Stimulated activated naive CD8-positive, alpha-beta T cell treated with anti-CD3 and anti-CD28 coated beads, Interleukin-15, amount 100 ng/mL, for 72 hours (primary cell): ENCODE measurements around the gene RPL7L1.

Experiments used
- ATAC-seq: fragments of 150-1000 bp; cut with Tn5 transposase; 2 replicates; pipeline ENCODE4 v1.10.0; 2021; ENCODE audit warnings: mild to moderate bottlenecking, moderate library complexity
- DNase-seq, 2 donors: peaks; one replicate each; pipeline ENCODE4 v3.0.0; 2021 to 2022
- H3K27ac Mint-ChIP-seq, 2 donors: one replicate each; pipeline ENCODE4 v1.8.0; 2022; ENCODE audit warnings: mild to moderate bottlenecking in 2 of 2, mixed read lengths in 2 of 2, moderate library complexity in 2 of 2
- H3K27me3 Mint-ChIP-seq: one replicate; pipeline ENCODE4 v1.8.0; 2022; ENCODE audit warnings: mixed read lengths
- H3K4me1 Mint-ChIP-seq: one replicate; pipeline ENCODE4 v1.8.0; 2022; ENCODE audit warnings: mild to moderate bottlenecking, mixed read lengths
- H3K4me3 Mint-ChIP-seq, 2 donors: one replicate each; pipeline ENCODE4 v1.8.0; 2022; ENCODE audit warnings: mild to moderate bottlenecking in 2 of 2, mixed read lengths in 2 of 2, moderate library complexity in 1 of 2
- H3K9me3 Mint-ChIP-seq, 2 donors: one replicate each; pipeline ENCODE4 v1.8.0; 2022; ENCODE audit warnings: mixed read lengths in 2 of 2

The RPL7L1 gene

GRCh38 chr6:42879372-42880239 is at the start of gene RPL7L1:
Gene RPL7L1 (plus strand): TSS chr6:42879616. CDS start chr6:42879911, 295 bp downstream.
- H3K4me3 Mint-ChIP-seq, result peak within 1 kb of the TSS; percentile 92 to 100
- H3K9me3 Mint-ChIP-seq, result no peaks in the 10 kb centered on the region
- DNase-seq, result peak; percentile 82 to 88
- H3K27me3 Mint-ChIP-seq, result no peaks in the 10 kb centered on the region
- H3K4me1 Mint-ChIP-seq, result peaks cover 36% of the 10 kb centered on the region
- peak; percentile 98 for ATAC-seq
- peak within 1 kb of the TSS; percentile 100 for H3K27ac Mint-ChIP-seq

- H3K4me1 Mint-ChIP-seq, result no peaks in the 10 kb centered on the region
- DNase-seq, result no peak
- no peak overlapping the region for H3K27ac Mint-ChIP-seq
- H3K27me3 Mint-ChIP-seq, result no peaks in the 10 kb centered on the region
- no peak overlapping the region for H3K4me3 Mint-ChIP-seq
- no peak for ATAC-seq
- H3K9me3 Mint-ChIP-seq, result no peaks in the 10 kb centered on the region
Observed at GRCh38 chr6:42831237-42831636, 48.2 kb upstream of the RPL7L1 start.

- ATAC-seq, result no peak
- H3K9me3 Mint-ChIP-seq, result no peaks in the 10 kb centered on the region
- DNase-seq, result no peak
- H3K4me3 Mint-ChIP-seq, result no peak overlapping the region
- H3K4me1 Mint-ChIP-seq, result no peaks in the 10 kb centered on the region
- no peak overlapping the region for H3K27ac Mint-ChIP-seq
- no peaks in the 10 kb centered on the region for H3K27me3 Mint-ChIP-seq
Observed at GRCh38 chr6:42834056-42834455, 45.4 kb upstream of the RPL7L1 start.

GRCh38 chr6:42841844-42842584 is 37.4 kb upstream of the RPL7L1 start:
- ATAC-seq (no peak), DNase-seq (no peak)
- H3K27ac Mint-ChIP-seq, result no peak overlapping the region
- peaks cover 6% of the 10 kb centered on the region for H3K4me1 Mint-ChIP-seq
- no peak overlapping the region for H3K4me3 Mint-ChIP-seq
- H3K27me3 Mint-ChIP-seq, result no peaks in the 10 kb centered on the region
- H3K9me3 Mint-ChIP-seq, result no peaks in the 10 kb centered on the region

- DNase-seq (no peak), ATAC-seq (no peak)
- Mint-ChIP-seq H3K4me1 (peaks cover 6% of the 10 kb centered on the region), H3K4me3 (no peak overlapping the region), H3K27me3 (no peaks in the 10 kb centered on the region), H3K27ac (peak overlapping the region in 1 of 2 donors; percentile 68), H3K9me3 (no peaks in the 10 kb centered on the region)
Observed at GRCh38 chr6:42845327-42845694, 34.1 kb upstream of the RPL7L1 start.

- Mint-ChIP-seq H3K9me3 (no peaks in the 10 kb centered on the region), H3K27ac (no peak overlapping the region), H3K4me3 (no peak overlapping the region), H3K27me3 (no peaks in the 10 kb centered on the region), H3K4me1 (peaks cover 3% of the 10 kb centered on the region)
- ATAC-seq, result no peak
- no peak for DNase-seq
Observed at GRCh38 chr6:42846505-42846904, 32.9 kb upstream of the RPL7L1 start.

- H3K27ac Mint-ChIP-seq, result no peak overlapping the region
- DNase-seq, result no peak
- ATAC-seq, result no peak
- H3K9me3 Mint-ChIP-seq, result no peaks in the 10 kb centered on the region
- H3K4me3 Mint-ChIP-seq, result no peak overlapping the region
- H3K27me3 Mint-ChIP-seq, result no peaks in the 10 kb centered on the region
- H3K4me1 Mint-ChIP-seq, result no peaks in the 10 kb centered on the region
Observed at GRCh38 chr6:42848700-42849099, 30.7 kb upstream of the RPL7L1 start.

GRCh38 chr6:42851599-42851998 is 27.8 kb upstream of the RPL7L1 start:
- no peak overlapping the region for H3K4me3 Mint-ChIP-seq
- DNase-seq (no peak), ATAC-seq (no peak)
- H3K27ac Mint-ChIP-seq, result peak overlapping the region in 1 of 2 donors; percentile 15
- H3K4me1 Mint-ChIP-seq, result no peaks in the 10 kb centered on the region
- H3K27me3 Mint-ChIP-seq, result no peaks in the 10 kb centered on the region
- no peaks in the 10 kb centered on the region for H3K9me3 Mint-ChIP-seq

- DNase-seq (no peak), ATAC-seq (no peak)
- no peak overlapping the region for H3K4me3 Mint-ChIP-seq
- H3K4me1 Mint-ChIP-seq, result peaks cover 6% of the 10 kb centered on the region
- H3K9me3 Mint-ChIP-seq, result no peaks in the 10 kb centered on the region
- no peaks in the 10 kb centered on the region for H3K27me3 Mint-ChIP-seq
- H3K27ac Mint-ChIP-seq, result peak overlapping the region in 1 of 2 donors; percentile 84
Observed at GRCh38 chr6:42860036-42860435, 19.4 kb upstream of the RPL7L1 start.

- no peak for ATAC-seq
- Mint-ChIP-seq H3K4me3 (no peak overlapping the region), H3K9me3 (no peaks in the 10 kb centered on the region), H3K27ac (peak overlapping the region in 1 of 2 donors; percentile 84), H3K27me3 (no peaks in the 10 kb centered on the region), H3K4me1 (peaks cover 6% of the 10 kb centered on the region)
- no peak for DNase-seq
Observed at GRCh38 chr6:42860481-42860880, 18.9 kb upstream of the RPL7L1 start.

GRCh38 chr6:42864602-42865001 is 14.8 kb upstream of the RPL7L1 start:
- no peak overlapping the region for H3K27ac Mint-ChIP-seq
- no peaks in the 10 kb centered on the region for H3K9me3 Mint-ChIP-seq
- H3K4me1 Mint-ChIP-seq, result peaks cover 6% of the 10 kb centered on the region
- no peak for DNase-seq
- no peak overlapping the region for H3K4me3 Mint-ChIP-seq
- H3K27me3 Mint-ChIP-seq, result no peaks in the 10 kb centered on the region
- no peak for ATAC-seq

GRCh38 chr6:42870145-42870936 is 9.1 kb upstream of the RPL7L1 start:
- ATAC-seq, result no peak
- H3K27ac Mint-ChIP-seq, result peak overlapping the region; percentile 37 to 55

GRCh38 chr6:42871711-42872110 is 7.7 kb upstream of the RPL7L1 start:
- no peak overlapping the region for H3K27ac Mint-ChIP-seq

More at GRCh38 chr6:42870145-42870936, 9.1 kb upstream of the RPL7L1 start:
- Mint-ChIP-seq H3K4me3 (no peak overlapping the region), H3K9me3 (no peaks in the 10 kb centered on the region), H3K27me3 (no peaks in the 10 kb centered on the region), H3K4me1 (peaks cover 5% of the 10 kb centered on the region)
- no peak for DNase-seq

GRCh38 chr6:42873313-42873712 is 6.1 kb upstream of the RPL7L1 start:
- Mint-ChIP-seq H3K9me3 (no peaks in the 10 kb centered on the region), H3K4me1 (peaks cover 5% of the 10 kb centered on the region), H3K4me3 (no peak overlapping the region), H3K27ac (no peak overlapping the region), H3K27me3 (no peaks in the 10 kb centered on the region)
- ATAC-seq (no peak), DNase-seq (no peak)

More at GRCh38 chr6:42871711-42872110, 7.7 kb upstream of the RPL7L1 start:
- DNase-seq (no peak), ATAC-seq (no peak)
- H3K4me3 Mint-ChIP-seq, result no peak overlapping the region
- peaks cover 5% of the 10 kb centered on the region for H3K4me1 Mint-ChIP-seq
- H3K9me3 Mint-ChIP-seq, result no peaks in the 10 kb centered on the region
- no peaks in the 10 kb centered on the region for H3K27me3 Mint-ChIP-seq

- Mint-ChIP-seq H3K27me3 (no peaks in the 10 kb centered on the region), H3K4me3 (peak overlapping the region in 1 of 2 donors; percentile 29)
Observed at GRCh38 chr6:42877695-42878094, 1.7 kb upstream of the RPL7L1 start.

More at GRCh38 chr6:42877695-42878094, 1.7 kb upstream of the RPL7L1 start:
- Mint-ChIP-seq H3K4me1 (peaks cover 19% of the 10 kb centered on the region), H3K27ac (peak overlapping the region in 1 of 2 donors; percentile 42), H3K9me3 (no peaks in the 10 kb centered on the region)
- DNase-seq (no peak), ATAC-seq (no peak)
